Activated T-helper 1 cell treated with anti-CD3 and anti-CD28 coated beads, Interleukin-2, amount 50 U/mL, for 16 hours (primary cell): Measurements from ENCODE around the gene KCNIP1.

ENCODE experiments used
- DNase-seq, 2 donors: peaks; one replicate each; pipeline ENCODE4 v3.0.0-alpha.2; 2020; ENCODE audit warnings: low read depth in 1 of 2, low spot score in 1 of 2

Gene KCNIP1

GRCh38 chr5:170562166-170562874, 58.5 kb downstream of the KCNIP1 start:
- no peak for DNase-seq

GRCh38 chr5:170562875-170563228, 59.0 kb downstream of the KCNIP1 start:
- no peak for DNase-seq

- no peak for DNase-seq
Observed at GRCh38 chr5:170563824-170564567, 60.2 kb downstream of the KCNIP1 start.

GRCh38 chr5:170565072-170565471, 61.3 kb downstream of the KCNIP1 start:
- DNase-seq: no peak

GRCh38 chr5:170569101-170569500, 65.3 kb downstream of the KCNIP1 start:
- no peak for DNase-seq

- DNase-seq: no peak
Observed at GRCh38 chr5:170570476-170570875, 66.7 kb downstream of the KCNIP1 start.

- DNase-seq: no peak
Observed at GRCh38 chr5:170571281-170571731, 67.5 kb downstream of the KCNIP1 start.

- peak in 1 of 2 donors; percentile 9 for DNase-seq
Observed at GRCh38 chr5:170571875-170572852, 68.3 kb downstream of the KCNIP1 start.

- no peak for DNase-seq
Observed at GRCh38 chr5:170573114-170573513, 69.3 kb downstream of the KCNIP1 start.

GRCh38 chr5:170573660-170574059, 69.8 kb downstream of the KCNIP1 start:
- DNase-seq: no peak

GRCh38 chr5:170576602-170577535, 73.0 kb downstream of the KCNIP1 start:
- no peak for DNase-seq

- DNase-seq: no peak
Observed at GRCh38 chr5:170579601-170580000, 75.8 kb downstream of the KCNIP1 start.

- no peak for DNase-seq
Observed at GRCh38 chr5:170581211-170581610, 77.4 kb downstream of the KCNIP1 start.

GRCh38 chr5:170582644-170583330, 79.0 kb downstream of the KCNIP1 start:
- no peak for DNase-seq

- DNase-seq: no peak
Observed at GRCh38 chr5:170584003-170584402, 80.2 kb downstream of the KCNIP1 start.

GRCh38 chr5:170584450-170585058, 80.7 kb downstream of the KCNIP1 start:
- DNase-seq: no peak

GRCh38 chr5:170585273-170585948, 81.6 kb downstream of the KCNIP1 start:
- no peak for DNase-seq

- DNase-seq: no peak
Observed at GRCh38 chr5:170587808-170588207, 84.0 kb downstream of the KCNIP1 start.

- DNase-seq: no peak
Observed at GRCh38 chr5:170589643-170590042, 85.8 kb downstream of the KCNIP1 start.
